Neural cell (in vitro differentiated cells): ENCODE data around the gene TSFM. TPM values are rescaled to one million over a fixed set of nuclear protein-coding genes. Genes with fewer than 3 reads are reported as not detected.

Experiments
- H2AFZ ChIP-seq: fragments of 200-600, 300-800 bp; sonication (generic), shearing (Covaris generic); 2 replicates; pipeline ENCODE4 v1.6.0; 2014; ENCODE audit warnings: low read depth, mild to moderate bottlenecking, antibody characterized with exemption, low read length, moderate library complexity
- H3F3A ChIP-seq: fragments of 200-600 bp; shearing (Covaris generic); 2 replicates; pipeline ENCODE4 v1.6.1; 2016; ENCODE audit warnings: mild to moderate bottlenecking, moderate library complexity, mixed read lengths, antibody characterized with exemption, low read length; ENCODE audit not compliant: insufficient read depth, poor library complexity, severe bottlenecking
- H3K27ac ChIP-seq: fragments of 200-600, 300-800 bp; sonication (generic), shearing (Covaris generic); 2 replicates; pipeline ENCODE4 v1.5.1; 2014; ENCODE audit warnings: mild to moderate bottlenecking, low read length, moderate library complexity
- H3K27me3 ChIP-seq: fragments of 300-800, 200-600 bp; sonication (generic), shearing (Covaris generic); 2 replicates; pipeline ENCODE4 v1.6.0; 2014; ENCODE audit warnings: mild to moderate bottlenecking, low read depth, low read length, moderate library complexity; ENCODE audit not compliant: insufficient read depth
- H3K36me3 ChIP-seq: fragments of 300-800, 200-600 bp; sonication (generic), shearing (Covaris generic); 2 replicates; pipeline ENCODE4 v1.5.1; 2014; ENCODE audit warnings: mild to moderate bottlenecking, antibody characterized with exemption, low read length, moderate library complexity; ENCODE audit not compliant: insufficient read depth
- H3K4me2 ChIP-seq: fragments of 300-800, 200-600 bp; sonication (generic), shearing (Covaris generic); 2 replicates; pipeline ENCODE4 v1.6.0; 2014; ENCODE audit warnings: mild to moderate bottlenecking, low read length
- H3K4me3 ChIP-seq: fragments of 300-800, 200-600 bp; sonication (generic), shearing (Covaris generic); 2 replicates; pipeline ENCODE4 v1.5.1; 2014; ENCODE audit warnings: mild to moderate bottlenecking, low read length, moderate library complexity
- H3K79me2 ChIP-seq: fragments of 200-600 bp; shearing (Covaris generic); replicated peaks from 2 replicates; pipeline ENCODE4 v1.6.0; 2014; ENCODE audit warnings: mild to moderate bottlenecking, low read length, moderate library complexity; ENCODE audit not compliant: insufficient read depth
- H3K9ac ChIP-seq: fragments of 300-800, 200-600 bp; sonication (generic), shearing (Covaris generic); 2 replicates; pipeline ENCODE4 v1.6.1; 2016; ENCODE audit warnings: mild to moderate bottlenecking, low read length, mixed read lengths
- H3K9me2 ChIP-seq: fragments of 200-600 bp; shearing (Covaris generic); 2 replicates; pipeline ENCODE4 v1.6.1; 2016; ENCODE audit warnings: mild to moderate bottlenecking, low read length, mixed read lengths; ENCODE audit not compliant: insufficient read depth
- H3K9me3 ChIP-seq: fragments of 200-600, 300-800 bp; sonication (generic), shearing (Covaris generic); 2 replicates; pipeline ENCODE4 v1.6.1; 2016; ENCODE audit warnings: mild to moderate bottlenecking, mixed run types, low read length, moderate library complexity, mixed read lengths
- H4K20me1 ChIP-seq: fragments of 200-600 bp; shearing (Covaris generic); 2 replicates; pipeline ENCODE4 v1.6.1; 2016; ENCODE audit warnings: mild to moderate bottlenecking, mixed run types; ENCODE audit not compliant: insufficient read depth
- CTCF ChIP-seq: fragments of 450-650 bp; IDR thresholded peaks from 2 replicates; pipeline ENCODE4 v1.5.1; 2014; ENCODE audit warnings: antibody characterized with exemption, mild to moderate bottlenecking, moderate library complexity; ENCODE audit not compliant: poor library complexity, severe bottlenecking
- EP300 ChIP-seq: fragments of 450-650 bp; conservative IDR thresholded peaks from 2 replicates; pipeline ENCODE4 v1.6.1; 2014; ENCODE audit warnings: antibody characterized with exemption, mild to moderate bottlenecking, moderate library complexity; ENCODE audit not compliant: poor library complexity, severe bottlenecking
- EZH2 ChIP-seq: fragments of 200-600, 300-800 bp; shearing (Covaris generic), sonication (generic); IDR thresholded peaks from 2 replicates; pipeline ENCODE4 v1.6.1; 2014; ENCODE audit warnings: antibody characterized with exemption, low read length, borderline replicate concordance, mild to moderate bottlenecking; ENCODE audit not compliant: insufficient read depth, poor library complexity, severe bottlenecking
- MXI1 ChIP-seq: fragments of 450-650 bp; conservative IDR thresholded peaks from 2 replicates; pipeline ENCODE4 v1.6.1; 2014; ENCODE audit warnings: antibody characterized with exemption, mild to moderate bottlenecking; ENCODE audit not compliant: poor library complexity, severe bottlenecking
- POLR2AphosphoS5 ChIP-seq: IDR thresholded peaks from 2 replicates; pipeline ENCODE4 v1.6.1; 2012
- RAD21 ChIP-seq: fragments of 450-650 bp; conservative IDR thresholded peaks from 2 replicates; pipeline ENCODE4 v1.6.1; 2014; ENCODE audit warnings: antibody characterized with exemption, mild to moderate bottlenecking, moderate library complexity
- REST ChIP-seq: IDR thresholded peaks from 2 replicates; pipeline ENCODE4 v1.6.1; 2012; ENCODE audit warnings: borderline replicate concordance
- SMC3 ChIP-seq: fragments of 450-650 bp; conservative IDR thresholded peaks from 2 replicates; pipeline ENCODE4 v1.6.1; 2014; ENCODE audit warnings: antibody characterized with exemption, mild to moderate bottlenecking, moderate library complexity; ENCODE audit not compliant: poor library complexity
- TAF1 ChIP-seq: IDR thresholded peaks from 2 replicates; pipeline ENCODE4 v1.6.1; 2012; ENCODE audit warnings: low read depth
- polyA plus RNA-seq: library from polyadenylated mRNA; depleted of rRNA; stranded (reverse); fragments of >200 nt; gene quantifications from 2 replicates; pipeline ENCODE4 v1.2.3, GENCODE V29; 2014

Gene TSFM
- polyA plus RNA-seq, 1 donor from 2014 or later: 37.8 TPM

GRCh38 chr12:57830393-57830792 lies 47.8 kb downstream of the TSFM start:
- H3K4me3 ChIP-seq: no peak overlapping the region
- no peaks in the 10 kb centered on the region for H3K9me2 ChIP-seq
- TF ChIP-seq EZH2 (no peak), POLR2AphosphoS5 (no peak), CTCF (no peak), REST (no peak), SMC3 (no peak), MXI1 (no peak), TAF1 (no peak), EP300 (no peak), RAD21 (no peak)
- H3K36me3 ChIP-seq: no peaks in the 10 kb centered on the region
- peaks cover 17% of the 10 kb centered on the region for H4K20me1 ChIP-seq
- no peaks in the 10 kb centered on the region for H3K27me3 ChIP-seq
- no peak overlapping the region for H3K4me2 ChIP-seq
- no peak overlapping the region for H2AFZ ChIP-seq
- no peaks in the 10 kb centered on the region for H3K9me3 ChIP-seq
- peaks cover 52% of the 10 kb centered on the region for H3K79me2 ChIP-seq
- H3F3A ChIP-seq: no peaks in the 10 kb centered on the region
- no peak overlapping the region for H3K9ac ChIP-seq
- no peak overlapping the region for H3K27ac ChIP-seq

GRCh38 chr12:57832966-57833365 lies 50.4 kb downstream of the TSFM start:
- Histone ChIP-seq H4K20me1 (peaks cover 17% of the 10 kb centered on the region), H2AFZ (no peak overlapping the region), H3K79me2 (peaks cover 77% of the 10 kb centered on the region), H3K9me2 (no peaks in the 10 kb centered on the region), H3K27me3 (no peaks in the 10 kb centered on the region), H3F3A (no peaks in the 10 kb centered on the region), H3K4me3 (no peak overlapping the region), H3K27ac (no peak overlapping the region), H3K4me2 (no peak overlapping the region), H3K9me3 (no peaks in the 10 kb centered on the region), H3K36me3 (no peaks in the 10 kb centered on the region), H3K9ac (no peak overlapping the region)
- TF ChIP-seq EZH2 (no peak), TAF1 (no peak)

- Histone ChIP-seq H3K9me3 (no peaks in the 10 kb centered on the region), H3F3A (no peaks in the 10 kb centered on the region), H3K27ac (no peak overlapping the region), H3K4me2 (no peak overlapping the region), H3K4me3 (no peak overlapping the region), H3K9ac (no peak overlapping the region), H3K27me3 (no peaks in the 10 kb centered on the region), H3K79me2 (peaks cover 80% of the 10 kb centered on the region), H3K9me2 (no peaks in the 10 kb centered on the region), H3K36me3 (no peaks in the 10 kb centered on the region), H4K20me1 (peaks cover 17% of the 10 kb centered on the region), H2AFZ (no peak overlapping the region)
- TF ChIP-seq EP300 (no peak), TAF1 (no peak), REST (no peak), POLR2AphosphoS5 (no peak), EZH2 (no peak), CTCF (no peak)
These were observed 51.1 kb downstream of the TSFM start for GRCh38 chr12:57833672-57834071.
